ENCODE results near the gene CFAP157.

The CFAP157 gene

DNA sequence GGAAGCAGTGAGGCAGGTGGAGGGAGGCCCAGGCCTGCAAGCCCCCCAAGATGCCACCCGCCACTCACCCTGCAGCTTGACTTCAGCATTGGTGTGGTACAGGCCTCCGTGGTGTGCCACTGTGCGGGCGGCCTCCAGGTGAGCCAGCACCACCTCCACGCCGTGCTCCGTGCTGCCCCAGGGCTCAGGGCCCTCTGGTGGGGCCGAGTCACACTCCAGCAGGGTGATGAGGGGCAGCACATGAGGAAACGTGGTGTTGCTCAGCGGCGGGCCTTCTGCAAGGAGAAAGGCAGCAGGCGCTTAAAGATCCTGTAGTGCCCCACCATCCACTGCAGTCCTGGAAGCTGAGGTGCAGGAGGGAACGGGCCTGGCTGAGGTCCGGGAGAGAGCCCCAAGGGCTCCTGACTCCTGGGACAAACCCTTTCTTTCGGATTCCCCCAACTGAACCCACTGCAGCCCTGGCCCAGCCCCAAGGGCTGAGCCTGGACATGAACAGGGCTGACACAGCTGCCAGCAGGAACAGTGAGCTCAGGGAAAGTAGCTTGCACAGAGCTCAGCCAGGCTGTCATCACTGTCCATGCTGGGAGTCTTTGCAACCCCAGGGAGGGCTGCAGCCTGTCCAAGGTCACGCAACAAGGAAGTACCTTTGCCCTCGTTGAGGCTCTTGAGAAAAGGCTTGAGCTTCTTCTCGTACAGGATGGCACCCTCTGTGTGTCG lies 33.0 kb downstream of the CFAP157 start:
- DNase-seq (ENCODE audit: extremely low spot score) = no peak

DNA sequence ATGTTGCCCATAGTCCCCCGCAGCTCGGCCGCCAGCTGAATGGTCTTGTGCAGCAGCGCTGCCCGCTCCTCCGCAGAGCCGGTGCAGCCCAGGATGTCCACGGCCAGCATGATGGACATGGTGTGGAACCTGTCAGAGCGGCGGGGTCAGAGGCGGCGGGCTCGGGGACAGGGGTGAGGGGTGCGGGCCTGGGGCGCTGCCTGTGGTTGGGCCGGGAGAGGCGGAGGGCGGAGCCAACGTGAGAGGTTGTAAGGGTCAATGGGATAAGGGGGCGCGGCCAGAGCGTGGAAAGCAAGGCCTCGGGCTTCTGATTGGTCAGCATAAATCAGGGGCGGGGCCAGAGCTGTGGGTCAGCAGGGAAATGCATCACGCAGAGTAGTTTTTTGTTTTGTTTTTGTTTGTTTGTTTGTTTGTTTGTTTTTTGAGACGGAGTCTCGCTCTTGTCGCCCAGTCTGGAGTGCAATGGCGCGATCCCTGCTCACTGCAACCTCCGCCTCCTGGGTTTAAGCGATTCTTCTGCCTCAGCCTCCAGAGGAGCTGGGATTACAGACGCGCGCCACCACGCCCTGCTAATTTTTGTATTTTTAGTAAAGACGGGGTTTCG lies 35.1 kb downstream of the CFAP157 start:
- TF ChIP-seq, protein P1, sequence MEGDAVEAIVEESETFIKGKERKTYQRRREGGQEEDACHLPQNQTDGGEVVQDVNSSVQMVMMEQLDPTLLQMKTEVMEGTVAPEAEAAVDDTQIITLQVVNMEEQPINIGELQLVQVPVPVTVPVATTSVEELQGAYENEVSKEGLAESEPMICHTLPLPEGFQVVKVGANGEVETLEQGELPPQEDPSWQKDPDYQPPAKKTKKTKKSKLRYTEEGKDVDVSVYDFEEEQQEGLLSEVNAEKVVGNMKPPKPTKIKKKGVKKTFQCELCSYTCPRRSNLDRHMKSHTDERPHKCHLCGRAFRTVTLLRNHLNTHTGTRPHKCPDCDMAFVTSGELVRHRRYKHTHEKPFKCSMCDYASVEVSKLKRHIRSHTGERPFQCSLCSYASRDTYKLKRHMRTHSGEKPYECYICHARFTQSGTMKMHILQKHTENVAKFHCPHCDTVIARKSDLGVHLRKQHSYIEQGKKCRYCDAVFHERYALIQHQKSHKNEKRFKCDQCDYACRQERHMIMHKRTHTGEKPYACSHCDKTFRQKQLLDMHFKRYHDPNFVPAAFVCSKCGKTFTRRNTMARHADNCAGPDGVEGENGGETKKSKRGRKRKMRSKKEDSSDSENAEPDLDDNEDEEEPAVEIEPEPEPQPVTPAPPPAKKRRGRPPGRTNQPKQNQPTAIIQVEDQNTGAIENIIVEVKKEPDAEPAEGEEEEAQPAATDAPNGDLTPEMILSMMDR (IDR thresholded peaks at IDR 0.05; ENCODE audit: control extremely low read depth, extremely low read depth, low read depth, missing control alignments) = no peak
- POLR2A ChIA-PET = interaction anchor here (0.5 kb wide), 1 partner anchor 72 kb away, joined by 5 read pairs; no protein-coding TSS in a partner anchor
- CTCF ChIA-PET = interaction anchor here (0.9 to 4.7 kb wide), 5 partner anchors 11 to 179 kb away, joined by 3 to 17 read pairs (median 4); no protein-coding TSS in a partner anchor
- DNase-seq (ENCODE audit: extremely low spot score) = no peak

More for the DNA sequence above, 33.0 kb downstream of the CFAP157 start:
- CTCF ChIA-PET = interaction anchor here (1.1 to 4.7 kb wide), 4 partner anchors 24 to 181 kb away, joined by 3 to 17 read pairs (median 8); no protein-coding TSS in a partner anchor
- TF ChIP-seq, protein P1 (IDR thresholded peaks at IDR 0.05; ENCODE audit: control extremely low read depth, extremely low read depth, low read depth, missing control alignments) = no peak
- POLR2A ChIA-PET = no interaction called here

DNA sequence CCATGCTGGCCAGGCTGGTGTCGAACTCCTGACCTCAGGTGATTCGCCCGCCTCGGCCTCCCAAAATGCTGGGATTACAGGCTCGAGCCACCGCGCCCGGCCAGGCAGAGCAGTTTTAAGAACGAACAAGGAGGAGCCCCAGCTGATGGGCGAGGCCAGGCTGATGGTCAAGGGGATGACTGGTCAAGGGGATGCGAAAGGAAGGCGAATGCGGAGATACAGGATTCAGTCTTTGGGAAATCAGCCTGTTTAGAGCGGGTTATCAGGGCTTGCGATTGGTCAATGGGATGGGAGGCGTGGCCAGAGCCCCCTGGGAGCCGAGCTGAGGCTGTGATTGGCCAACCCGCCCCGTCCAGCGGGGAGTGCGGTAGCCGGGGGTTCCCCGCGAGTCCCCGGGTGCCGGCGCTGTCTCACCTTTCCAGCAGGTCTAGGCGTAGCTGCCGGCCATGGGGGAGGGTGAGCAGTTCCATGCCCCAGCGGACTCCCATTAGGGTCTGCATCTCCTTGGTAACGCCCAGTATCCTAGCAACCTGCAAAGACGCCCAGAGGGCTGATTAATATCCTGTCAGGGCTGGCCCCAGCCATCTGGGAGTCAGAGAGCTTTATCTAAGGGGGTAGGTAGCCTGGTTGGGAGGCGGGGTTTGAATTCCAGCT lies 35.8 kb downstream of the CFAP157 start:
- DNase-seq (ENCODE audit: extremely low spot score) = no peak
- TF ChIP-seq, protein P1 (IDR thresholded peaks at IDR 0.05; ENCODE audit: control extremely low read depth, extremely low read depth, low read depth, missing control alignments) = no peak
- CTCF ChIA-PET = interaction anchor here (0.9 to 4.7 kb wide), 5 partner anchors 8 to 179 kb away, joined by 3 to 18 read pairs (median 13); partner anchors contain the start of gene TOR2A
- POLR2A ChIA-PET = interaction anchor here (0.5 kb wide), 1 partner anchor 72 kb away, joined by 5 read pairs; no protein-coding TSS in a partner anchor

DNA sequence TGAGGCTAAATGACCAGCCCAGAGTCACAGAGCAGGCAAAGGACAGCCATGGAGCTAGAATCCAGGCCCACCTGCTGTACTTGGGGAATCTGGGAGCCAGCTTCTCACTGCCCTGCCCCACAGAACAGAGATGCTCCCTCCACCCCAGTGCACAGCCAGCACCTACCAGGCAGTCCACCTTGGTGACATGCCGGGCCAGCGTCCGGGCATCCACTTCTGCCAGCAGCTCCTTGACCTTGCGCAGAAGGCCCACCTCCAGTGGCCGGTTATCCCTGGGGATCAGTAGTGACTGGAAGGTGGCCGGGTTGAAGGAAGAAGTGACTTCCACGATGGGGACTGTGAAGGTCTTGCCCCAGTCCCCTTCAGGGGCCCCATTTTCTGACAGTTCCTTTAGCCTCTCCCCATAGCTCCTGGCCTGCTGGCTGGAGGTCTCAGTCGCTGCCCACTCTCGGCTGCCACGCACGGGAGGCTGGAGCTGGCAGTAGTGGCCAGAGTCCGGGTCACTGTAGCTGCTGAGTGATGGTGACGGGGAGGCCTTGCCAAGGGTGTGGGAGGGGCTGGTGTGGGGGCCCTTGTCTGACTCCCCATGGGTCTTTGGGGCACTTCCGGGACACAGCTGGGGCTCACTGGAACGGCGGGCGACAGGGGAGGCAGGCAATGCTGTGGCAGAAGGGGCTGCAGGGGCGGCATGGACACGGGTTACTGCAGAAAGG lies 37.8 kb downstream of the CFAP157 start:
- DNase-seq (ENCODE audit: extremely low spot score) = no peak
- TF ChIP-seq, protein P1 (IDR thresholded peaks at IDR 0.05; ENCODE audit: control extremely low read depth, extremely low read depth, low read depth, missing control alignments) = no peak
- ChIA-PET POLR2A (no interaction called here), CTCF (interaction anchor here (0.9 to 4.7 kb wide), 8 partner anchors 9 to 154 kb away, joined by 3 to 26 read pairs (median 11); partner anchors contain the start of genes PTRH1, TOR2A and TTC16)

DNA sequence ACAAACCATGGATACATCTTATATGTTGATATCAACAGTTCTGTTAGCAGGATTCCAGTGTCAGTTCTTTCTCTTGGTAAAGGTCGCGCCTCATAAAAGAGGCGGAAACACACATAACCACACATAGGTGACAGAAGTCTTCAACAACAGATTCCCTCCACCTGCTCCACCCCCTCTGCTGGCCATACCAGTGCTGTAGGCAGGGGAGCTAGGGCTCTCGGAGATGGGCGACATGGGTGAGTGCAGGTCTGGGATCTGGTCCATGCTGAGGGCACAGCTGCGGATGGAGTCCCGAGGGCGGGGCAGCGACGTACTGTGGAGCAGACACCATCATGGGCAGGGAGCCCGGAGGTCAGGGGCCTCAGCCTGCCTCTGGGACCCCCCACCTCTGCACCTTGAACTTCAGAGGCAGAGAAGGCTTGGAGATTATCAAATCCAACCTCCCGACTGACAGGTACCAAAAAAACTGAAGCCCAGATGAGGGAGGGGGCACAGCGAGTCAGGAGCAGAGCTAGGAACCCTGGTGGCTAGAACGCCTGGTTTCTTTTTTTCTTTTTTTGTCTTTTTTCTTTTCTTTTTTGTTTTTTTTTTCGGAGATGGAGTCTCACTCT lies 40.3 kb downstream of the CFAP157 start:
- TF ChIP-seq, protein P1 (IDR thresholded peaks at IDR 0.05; ENCODE audit: control extremely low read depth, extremely low read depth, low read depth, missing control alignments) = no peak
- ChIA-PET CTCF (interaction anchor here (3.1 kb wide), 1 partner anchor 12 kb away, joined by 26 read pairs; the partner anchor contains the start of gene TOR2A), POLR2A (no interaction called here)
- DNase-seq (ENCODE audit: extremely low spot score) = no peak

All from GM10248 (cell line).